GM12865 (cell line): Measurements from ENCODE around the gene RIT2.

ENCODE experiments used
- DNase-seq: peaks from one replicate; pipeline ENCODE4 v3.0.0; 2010; ENCODE audit warnings: low read depth
- H3K4me3 ChIP-seq: 2 replicates; pipeline ENCODE4 v1.5.1; 2011; ENCODE audit warnings: mild to moderate bottlenecking, low read depth, low read length, control low read depth
- CTCF ChIP-seq: IDR thresholded peaks from 2 replicates; pipeline ENCODE4 v1.5.1; 2011; ENCODE audit warnings: low read length, control low read depth, low read depth, inconsistent platforms; ENCODE audit not compliant: insufficient read depth; ENCODE audit errors: missing control alignments

RIT2 gene

DNA sequence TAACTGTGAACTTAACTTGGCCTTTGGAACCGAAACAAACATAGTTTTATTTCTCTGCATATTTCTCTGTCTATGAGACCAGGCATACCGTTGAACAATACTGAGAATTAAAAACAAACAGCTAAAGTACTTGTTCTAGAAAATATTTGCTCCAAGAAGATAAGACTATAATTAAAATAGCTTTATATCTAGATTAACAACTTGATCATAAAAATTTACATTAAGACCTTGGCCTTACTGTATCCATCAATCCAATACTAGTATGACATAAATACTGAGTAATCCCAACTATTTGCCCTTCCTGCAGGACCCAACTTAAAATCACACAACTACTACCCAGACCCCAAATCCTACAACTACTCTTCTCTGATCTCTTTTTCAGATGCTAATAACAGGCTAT is 260.9 kb downstream of the RIT2 start:
- H3K4me3 ChIP-seq: no peak overlapping the region
- no peak for DNase-seq
- no peak for TF ChIP-seq CTCF

DNA sequence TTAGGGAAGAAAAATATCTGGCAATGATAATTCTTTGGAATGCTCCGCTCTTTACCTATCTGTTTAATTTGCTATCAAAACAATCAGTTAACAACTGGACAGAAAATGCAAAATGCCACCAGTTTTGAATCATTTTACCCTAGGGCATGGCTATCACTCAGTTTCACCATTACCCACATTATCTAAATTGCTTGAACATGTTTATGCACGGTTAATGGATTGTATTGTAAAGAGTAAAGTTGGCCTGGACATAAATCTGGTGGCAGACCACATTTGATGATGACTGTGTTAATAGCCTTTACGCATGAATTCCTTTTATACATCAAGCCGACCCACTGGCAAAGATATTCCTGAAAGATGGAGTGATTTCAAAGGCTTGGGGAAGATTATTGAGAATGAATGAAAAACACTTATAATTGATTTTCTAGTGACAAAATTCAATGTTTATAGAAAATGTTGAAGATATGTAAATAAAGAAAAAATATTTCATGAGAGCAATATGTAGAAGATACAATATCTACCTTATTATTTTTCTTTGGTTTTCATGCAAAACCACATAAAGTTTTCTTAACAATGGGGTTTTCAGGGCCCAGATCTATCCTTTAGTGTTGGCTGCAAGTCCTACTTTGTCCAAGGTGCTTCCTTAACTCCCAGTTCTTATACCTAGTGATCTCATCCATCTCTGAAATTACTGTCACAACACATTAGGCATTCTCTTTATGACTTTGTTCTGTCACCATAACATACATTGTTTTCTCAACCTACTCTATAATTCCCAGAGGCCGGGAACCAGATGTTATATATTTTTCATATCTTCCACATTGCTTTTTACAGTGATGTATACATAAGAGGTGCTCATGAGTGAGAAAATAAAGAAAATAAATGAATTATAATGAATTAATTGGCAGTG is 265.1 kb downstream of the RIT2 start:
- H3K4me3 ChIP-seq: no peak overlapping the region
- DNase-seq: no peak

DNA sequence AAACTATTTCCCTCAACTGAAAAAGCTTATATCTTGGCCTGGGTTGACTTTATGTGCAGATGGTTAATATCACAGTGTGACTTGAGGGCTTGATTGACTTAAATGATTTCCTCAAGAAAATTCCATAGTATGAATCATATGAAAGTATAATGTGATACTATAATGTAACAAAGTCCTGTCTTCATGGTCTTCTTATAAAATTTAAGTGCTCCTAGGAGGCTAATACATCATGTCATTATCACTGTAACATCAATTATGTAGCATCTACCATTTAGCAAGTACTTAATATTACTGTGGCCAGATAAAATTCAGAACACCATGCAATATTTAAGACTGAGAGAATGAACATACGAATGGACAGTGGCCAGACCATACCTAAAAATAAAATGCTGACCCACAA is 276.1 kb downstream of the RIT2 start:
- TF ChIP-seq CTCF: no peak
- DNase-seq: no peak
- no peak overlapping the region for H3K4me3 ChIP-seq

More for the DNA sequence above, 265.1 kb downstream of the RIT2 start:
- TF ChIP-seq CTCF: no peak

DNA sequence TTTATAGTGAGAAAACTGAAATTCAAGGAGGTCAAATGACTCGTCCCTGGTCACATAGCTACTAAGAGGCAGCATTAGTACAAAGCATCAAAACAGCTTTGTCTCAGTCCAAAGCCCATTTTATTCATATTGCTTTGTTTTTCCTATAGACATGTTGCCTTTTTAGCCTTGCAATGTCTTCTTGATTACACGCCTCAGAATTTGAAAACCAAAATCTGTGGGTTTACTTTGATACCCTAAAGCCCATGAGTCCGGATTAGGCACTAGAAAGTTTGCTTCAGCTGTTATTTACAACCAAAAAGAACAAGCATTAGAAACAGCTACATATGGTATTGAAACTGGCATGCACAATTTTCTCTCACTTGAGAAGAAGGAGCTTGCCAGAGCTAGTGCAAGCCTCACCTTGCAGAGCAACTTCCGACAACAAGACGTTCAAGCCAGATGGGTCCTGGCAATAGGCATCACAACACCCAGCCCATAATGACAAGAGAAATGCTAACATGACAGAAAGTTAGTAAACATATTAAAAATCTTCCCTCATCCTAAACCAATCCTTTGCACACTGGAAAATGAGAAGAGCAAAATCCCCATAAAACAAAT is 276.8 kb downstream of the RIT2 start:
- H3K4me3 ChIP-seq: no peak overlapping the region
- TF ChIP-seq CTCF: no peak
- no peak for DNase-seq

GRCh38 chr18:42830936-42831335 is 284.5 kb downstream of the RIT2 start:
- no peak overlapping the region for H3K4me3 ChIP-seq
- no peak for TF ChIP-seq CTCF
- no peak for DNase-seq

- no peak overlapping the region for H3K4me3 ChIP-seq
- TF ChIP-seq CTCF: no peak
- DNase-seq: no peak
Measured at GRCh38 chr18:42828881-42829280, 286.6 kb downstream of the RIT2 start.

- H3K4me3 ChIP-seq: no peak overlapping the region
- DNase-seq: no peak
- no peak for TF ChIP-seq CTCF
Measured at GRCh38 chr18:42824178-42824577, 291.3 kb downstream of the RIT2 start.
